HCT116 (cell line): Measurements from ENCODE around the gene OARD1. TPM values are rescaled to one million over a fixed set of nuclear protein-coding genes. Genes with fewer than 3 reads are reported as not detected.

ENCODE experiments used
- ATAC-seq: fragments of 200-7000 bp; cut with Tn5 transposase; 2 replicates; pipeline ENCODE4 v1.9.1; 2020; ENCODE audit warnings: mild to moderate bottlenecking, moderate library complexity
- BruUV-seq: library from RNA; stranded (reverse); fragments of 400-500 nt; replicated peaks from 2 replicates; lab custom pipeline; 2021; lab: Mats Ljungman, UMichigan
- CTCF ChIA-PET: fragments of 300-600 bp; sonication (Branson Sonifier 250); formaldehyde crosslinking; loops from one replicate; lab custom pipeline; 2021; ENCODE audit warnings: antibody characterized with exemption; lab: Charles Lee
- POLR2A ChIA-PET: fragments of 300-600, 350-600 bp; sonication (Branson Sonifier 250); formaldehyde crosslinking; loops from one replicate; lab custom pipeline; 2021; ENCODE audit warnings: antibody characterized with exemption; lab: Charles Lee
- RAD21 ChIA-PET, 2 experiments: fragments of 300-600 bp; sonication (Branson Sonifier 250); formaldehyde crosslinking; loops; one replicate each; lab custom pipeline; 2023; ENCODE audit warnings: low total read pairs in 2 of 2; ENCODE audit not compliant: uncharacterized antibody in 2 of 2, unreplicated experiment in 2 of 2, low non-redundant PET in 1 of 2; lab: Charles Lee
- DNase-seq: peaks from one replicate; pipeline ENCODE4 v3.0.0-alpha.2; 2010; ENCODE audit warnings: low read depth, low spot score
- H2AFZ ChIP-seq: fragments of 200-600 bp; shearing (Covaris generic), sonication (generic); 2 replicates; pipeline ENCODE4 v1.6.1; 2017; ENCODE audit warnings: low read depth, mixed run types, mixed read lengths, antibody characterized with exemption, low read length; ENCODE audit not compliant: poor library complexity, severe bottlenecking
- H3K27ac ChIP-seq: 2 replicates; pipeline ENCODE4 v1.5.1; 2012; ENCODE audit warnings: low read depth, low read length
- H3K27me3 ChIP-seq: fragments of 200-600 bp; sonication (generic); 2 replicates; pipeline ENCODE4 v1.6.1; 2016; ENCODE audit warnings: mixed run types, low read length, mixed read lengths; ENCODE audit not compliant: insufficient read depth
- H3K36me3 ChIP-seq, 2 experiments: fragments of 200-500 bp in 1 of 2; fragments of 200-600 bp in 1 of 2; sonication (Bioruptor generic) in 1 of 2; sonication (generic) in 1 of 2; 2 replicates each; pipeline versions ENCODE4 v1.5.1 to v1.6.1; 2014 to 2016; ENCODE audit warnings: low read length in 2 of 2, inconsistent platforms in 1 of 2, mixed read lengths in 1 of 2, mixed run types in 1 of 2; ENCODE audit not compliant: insufficient read depth in 2 of 2, control insufficient read depth in 1 of 2
- H3K4me1 ChIP-seq, 2 experiments: fragments of 200-600 bp in 1 of 2; sonication (generic) in 1 of 2; 2 replicates each; pipeline versions ENCODE4 v1.5.1 to v1.6.1; 2012 to 2017; ENCODE audit warnings: low read length in 2 of 2, inconsistent platforms in 1 of 2, mild to moderate bottlenecking in 1 of 2, mixed read lengths in 1 of 2, mixed run types in 1 of 2, moderate library complexity in 1 of 2; ENCODE audit not compliant: insufficient read depth in 2 of 2, control insufficient read depth in 1 of 2
- H3K4me2 ChIP-seq: fragments of 200-600 bp; sonication (generic); 2 replicates; pipeline ENCODE4 v1.6.1; 2017; ENCODE audit warnings: mixed run types, low read length, mixed read lengths
- H3K4me3 ChIP-seq, 2 experiments: fragments of 200-600 bp in 1 of 2; sonication (generic) in 1 of 2; replicated peaks in 1 of 2; 2 replicates each; pipeline ENCODE4 v1.5.1; 2011 to 2016; ENCODE audit warnings: low read length in 2 of 2, control low read depth in 1 of 2, low read depth in 1 of 2, mild to moderate bottlenecking in 1 of 2, mixed read lengths in 1 of 2, mixed run types in 1 of 2
- H3K79me2 ChIP-seq: fragments of 200-600 bp; sonication (generic); 2 replicates; pipeline ENCODE4 v1.6.1; 2017; ENCODE audit warnings: mild to moderate bottlenecking, mixed run types, low read length, moderate library complexity, mixed read lengths; ENCODE audit not compliant: insufficient read depth
- H3K9ac ChIP-seq: fragments of 200-600 bp; sonication (generic); 2 replicates; pipeline ENCODE4 v1.6.1; 2016; ENCODE audit warnings: low read length, mixed read lengths
- H3K9me2 ChIP-seq: fragments of 200-600 bp; sonication (generic), shearing (Covaris generic); 2 replicates; pipeline ENCODE4 v1.6.1; 2017; ENCODE audit warnings: mixed run types, mild to moderate bottlenecking, moderate library complexity; ENCODE audit not compliant: insufficient read depth
- H3K9me3 ChIP-seq, 2 experiments: fragments of 200-500 bp in 1 of 2; fragments of 200-600 bp in 1 of 2; sonication (Bioruptor generic) in 1 of 2; sonication (generic) in 1 of 2; 2 replicates each; pipeline ENCODE4 v1.6.1; 2014 to 2017; ENCODE audit warnings: low read length in 2 of 2, mixed read lengths in 2 of 2, inconsistent platforms in 1 of 2, low read depth in 1 of 2, mild to moderate bottlenecking in 1 of 2, mixed run types in 1 of 2, moderate library complexity in 1 of 2; ENCODE audit not compliant: control insufficient read depth in 1 of 2, insufficient read depth in 1 of 2
- H4K20me1 ChIP-seq: fragments of 200-600 bp; sonication (generic), shearing (Covaris generic); 2 replicates; pipeline ENCODE4 v1.6.1; 2017; ENCODE audit warnings: mixed run types, mild to moderate bottlenecking, moderate library complexity; ENCODE audit not compliant: insufficient read depth
- ATF3 ChIP-seq: IDR thresholded peaks from 2 replicates; pipeline ENCODE4 v1.6.1; 2012
- CBX3 ChIP-seq: IDR thresholded peaks from 2 replicates; pipeline ENCODE4 v1.6.1; 2012; ENCODE audit warnings: low read depth
- CEBPB ChIP-seq: IDR thresholded peaks from 2 replicates; pipeline ENCODE4 v1.6.1; 2012; ENCODE audit warnings: low read depth
- CTCF ChIP-seq, 3 experiments: fragments of 200-600 bp in 1 of 3; sonication (generic) in 1 of 3; IDR thresholded peaks in 2 of 3; conservative IDR thresholded peaks in 1 of 3; 2 replicates each; pipeline ENCODE4 v1.5.1; 2012 to 2017; ENCODE audit warnings: low read depth in 2 of 3, low read length in 2 of 3, antibody characterized with exemption in 1 of 3, borderline replicate concordance in 1 of 3, control low read depth in 1 of 3, mild to moderate bottlenecking in 1 of 3, mixed read lengths in 1 of 3, mixed run types in 1 of 3, moderate library complexity in 1 of 3; ENCODE audit not compliant: insufficient read depth in 1 of 3
- FOSL1 ChIP-seq: IDR thresholded peaks from 2 replicates; pipeline ENCODE4 v1.6.1; 2012; ENCODE audit warnings: low read depth
- JUND ChIP-seq: IDR thresholded peaks from 2 replicates; pipeline ENCODE4 v1.6.1; 2012
- MAX ChIP-seq: IDR thresholded peaks from 2 replicates; pipeline ENCODE4 v1.6.1; 2012
- POLR2A ChIP-seq: IDR thresholded peaks from 2 replicates; pipeline ENCODE4 v1.7.0; 2011; ENCODE audit warnings: borderline replicate concordance; ENCODE audit not compliant: insufficient read depth, insufficient read length; ENCODE audit errors: extremely low read depth
- POLR2AphosphoS5 ChIP-seq: IDR thresholded peaks from 2 replicates; pipeline ENCODE4 v1.6.1; 2011; ENCODE audit warnings: mild to moderate bottlenecking, low read depth, low read length, moderate library complexity
- RAD21 ChIP-seq: IDR thresholded peaks from 2 replicates; pipeline ENCODE4 v1.6.1; 2012; ENCODE audit warnings: low read depth, mild to moderate bottlenecking
- REST ChIP-seq: IDR thresholded peaks from 2 replicates; pipeline ENCODE4 v1.6.1; 2012; ENCODE audit warnings: low read depth
- SIN3A ChIP-seq: IDR thresholded peaks from 2 replicates; pipeline ENCODE4 v1.6.1; 2012; ENCODE audit warnings: low read depth
- SP1 ChIP-seq: IDR thresholded peaks from 2 replicates; pipeline ENCODE4 v1.6.1; 2012; ENCODE audit warnings: low read depth
- SRF ChIP-seq: IDR thresholded peaks from 2 replicates; pipeline ENCODE4 v1.6.1; 2012; ENCODE audit warnings: low read depth
- TCF7L2 ChIP-seq: IDR thresholded peaks from 2 replicates; pipeline ENCODE4 v1.7.0; 2011; ENCODE audit warnings: borderline replicate concordance, inconsistent platforms; ENCODE audit not compliant: insufficient read depth, insufficient read length; ENCODE audit errors: extremely low read depth
- ZBTB33 ChIP-seq: IDR thresholded peaks from 2 replicates; pipeline ENCODE4 v1.6.1; 2011; ENCODE audit warnings: mild to moderate bottlenecking, low read length, moderate library complexity; ENCODE audit not compliant: insufficient replicate concordance; ENCODE audit errors: extremely low read depth
- ZNF274 ChIP-seq: fragments of 200-500 bp; sonication (Bioruptor generic); IDR thresholded peaks from 2 replicates; pipeline ENCODE4 v1.6.1; 2014; ENCODE audit warnings: mild to moderate bottlenecking, low read depth, low read length, inconsistent platforms
- intact Hi-C: fragments of 100-400 bp; cut with micrococcal nuclease; formaldehyde crosslinking; loops from 2 replicates; pipeline ENCODE4 v1.10.0; 2022
- total RNA-seq: library from RNA; stranded (reverse); gene quantifications from one replicate; pipeline ENCODE4 v1.2.1, GENCODE V29; 2021; ENCODE audit not compliant: unreplicated experiment

OARD1 gene
- total RNA-seq, 1 experiment from 2014 or later, result 28.7 TPM

GRCh38 chr6:41079080-41079479, 6.9 kb upstream of the OARD1 start (continued):
- TF ChIP-seq ATF3 (no peak), TCF7L2 (no peak), SRF (no peak), POLR2A (no peak)
- TF ChIP-seq, all 23 proteins: peak for 0

GRCh38 chr6:41078101-41078500, 5.9 kb upstream of the OARD1 start:
- Histone ChIP-seq H3K9me3 (no peaks in the 10 kb centered on the region), H3K4me2 (no peak overlapping the region), H3K36me3 (peaks cover 11 to 21% of the 10 kb centered on the region in 2 experiments), H3K4me3 (no peak overlapping the region), H3K79me2 (peaks cover 87% of the 10 kb centered on the region), H3K27ac (no peak overlapping the region), H3K9me2 (no peaks in the 10 kb centered on the region), H3K27me3 (no peaks in the 10 kb centered on the region), H4K20me1 (no peaks in the 10 kb centered on the region), H2AFZ (no peak overlapping the region), H3K9ac (no peak overlapping the region), H3K4me1 (peaks cover 7 to 10% of the 10 kb centered on the region in 2 experiments; a peak in 3 of 4 replicates)
- CTCF ChIA-PET, result no interaction called here
- no peak for DNase-seq
- POLR2A ChIA-PET, result no interaction called here
- ATAC-seq, result no peak
- BruUV-seq, result no TSS peak
- RAD21 ChIA-PET, result no interaction called here
- intact Hi-C loops, result no loop called here
- TF ChIP-seq SIN3A (no peak), CEBPB (no peak), SRF (no peak), JUND (no peak), MAX (no peak), REST (no peak), ZNF274 (no peak), CTCF (IDR thresholded peaks at IDR 0.05 in 2 of 3, conservative IDR thresholded peaks at IDR 0.05 in 1 of 3; ENCODE audit: borderline replicate concordance in 1 of 3, insufficient read depth in 1 of 3, low read depth in 2 of 3, low read length in 2 of 3) (no peak), SP1 (no peak), TCF7L2 (no peak), POLR2AphosphoS5 (no peak), RAD21 (no peak), POLR2A (no peak), CBX3 (no peak), ATF3 (no peak), ZBTB33 (no peak), FOSL1 (no peak)
